Endothelial cell of umbilical vein (primary cell): ENCODE results near the gene POLR1B. TPM values are rescaled to one million over a fixed set of nuclear protein-coding genes. Genes with fewer than 3 reads are reported as not detected.
"Not testable (repeated sequence)": the region's sequence is repeated elsewhere in the genome, so short reads cannot be mapped to it uniquely, and the experiment has no call there.

Experiments
- BruUV-seq: library from RNA; stranded (reverse); fragments of 400-500 nt; replicated peaks from 2 replicates; lab custom pipeline; 2021; lab: Mats Ljungman, UMichigan
- CTCF ChIA-PET: fragments of 300-600, 350-600 bp; sonication (Branson Sonifier 250); formaldehyde crosslinking; loops from one replicate; lab custom pipeline; 2021; ENCODE audit warnings: antibody characterized with exemption, inconsistent platforms; lab: Charles Lee
- POLR2A ChIA-PET: fragments of 300-600, 350-600 bp; sonication (Branson Sonifier 250); formaldehyde crosslinking; loops from one replicate; lab custom pipeline; 2021; ENCODE audit warnings: antibody characterized with exemption, inconsistent platforms; lab: Charles Lee
- DNase-seq: peaks from one replicate; pipeline ENCODE4 v3.0.0-alpha.2; 2011; ENCODE audit warnings: low read depth, low spot score
- FAIRE-seq: peaks from 2 replicates; lab custom pipeline; 2011; peaks lifted over from hg19 to GRCh38; lab: Jason Lieb, UNC
- H2AFZ ChIP-seq: 2 replicates; pipeline ENCODE4 v1.6.0; 2012; ENCODE audit warnings: low read depth, low read length, control low read depth, inconsistent platforms
- H3K27ac ChIP-seq: 2 replicates; pipeline ENCODE4 v1.5.1; 2011; ENCODE audit warnings: low read depth, mild to moderate bottlenecking, control low read depth, low read length, moderate library complexity; ENCODE audit not compliant: insufficient read depth
- H3K27me3 ChIP-seq, 2 experiments: 2 replicates each; pipeline versions ENCODE4 v1.6.0 to v1.6.1; 2011; ENCODE audit warnings: low read length in 2 of 2, mixed read lengths in 1 of 2; ENCODE audit not compliant: control insufficient read depth in 2 of 2, insufficient read depth in 2 of 2
- H3K36me3 ChIP-seq, 2 experiments: 2 replicates in 1 of 2; 3 replicates in 1 of 2; pipeline ENCODE4 v1.5.1; 2011; ENCODE audit warnings: low read length in 2 of 2, mild to moderate bottlenecking in 1 of 2, moderate library complexity in 1 of 2; ENCODE audit not compliant: control insufficient read depth in 2 of 2, insufficient read depth in 2 of 2; ENCODE audit errors: extremely low read depth in 1 of 2
- H3K4me1 ChIP-seq: 3 replicates; pipeline ENCODE4 v1.5.1; 2011; ENCODE audit warnings: mild to moderate bottlenecking, low read length; ENCODE audit not compliant: control insufficient read depth, insufficient read depth; ENCODE audit errors: extremely low read depth
- H3K4me2 ChIP-seq: 2 replicates; pipeline ENCODE4 v1.6.1; 2011; ENCODE audit warnings: low read length, control low read depth, mixed read lengths; ENCODE audit not compliant: insufficient read depth
- H3K4me3 ChIP-seq, 3 experiments: fragments of 200-600 bp in 1 of 3; sonication (generic), shearing (Covaris generic) in 1 of 3; replicated peaks in 1 of 3; 2 replicates each; pipeline ENCODE4 v1.5.1; 2011 to 2016; ENCODE audit warnings: control low read depth in 3 of 3, low read length in 3 of 3, mild to moderate bottlenecking in 2 of 3, inconsistent platforms in 1 of 3, low read depth in 1 of 3, moderate library complexity in 1 of 3; ENCODE audit not compliant: insufficient read depth in 1 of 3
- H3K79me2 ChIP-seq: 2 replicates; pipeline ENCODE4 v1.6.0; 2012; ENCODE audit warnings: low read length, inconsistent platforms; ENCODE audit not compliant: control insufficient read depth, insufficient read depth
- H3K9ac ChIP-seq: replicated peaks from 2 replicates; pipeline ENCODE3; 2011; ENCODE audit warnings: low read length, control low read depth; ENCODE audit not compliant: insufficient read depth; ENCODE audit errors: extremely low read depth
- H3K9me1 ChIP-seq: replicated peaks from 3 replicates; pipeline ENCODE4 v1.6.0; 2011; ENCODE audit warnings: mild to moderate bottlenecking, low read length; ENCODE audit not compliant: control insufficient read depth, insufficient read depth; ENCODE audit errors: extremely low read depth
- H3K9me3 ChIP-seq: replicated peaks from 2 replicates; pipeline ENCODE4 v1.5.1; 2012; ENCODE audit warnings: low read length, inconsistent platforms; ENCODE audit not compliant: control insufficient read depth, insufficient read depth
- H4K20me1 ChIP-seq: replicated peaks from 2 replicates; pipeline ENCODE3; 2011; ENCODE audit warnings: mild to moderate bottlenecking, low read length; ENCODE audit not compliant: control insufficient read depth, insufficient read depth; ENCODE audit errors: extremely low read depth
- CTCF ChIP-seq, 2 donors: IDR thresholded peaks; 1 replicate in 1 of 2; 2 replicates in 1 of 2; pipeline ENCODE4 v1.5.1; 2011; ENCODE audit warnings: low read length in 2 of 2, mild to moderate bottlenecking in 2 of 2, moderate library complexity in 2 of 2, control low read depth in 1 of 2, inconsistent platforms in 1 of 2, low read depth in 1 of 2; ENCODE audit not compliant: insufficient read depth in 1 of 2; ENCODE audit errors: extremely low read depth in 1 of 2
- EZH2 ChIP-seq: IDR thresholded peaks from 2 replicates; pipeline ENCODE4 v1.6.1; 2012; ENCODE audit warnings: borderline replicate concordance, low read depth, mild to moderate bottlenecking, moderate library complexity, low read length, inconsistent platforms; ENCODE audit not compliant: severe bottlenecking
- FOS ChIP-seq: IDR thresholded peaks from 2 replicates; pipeline ENCODE4 v1.6.1; 2011; ENCODE audit warnings: mild to moderate bottlenecking, low read length, moderate library complexity, borderline replicate concordance; ENCODE audit not compliant: insufficient read depth
- GATA2 ChIP-seq: IDR thresholded peaks from 2 replicates; pipeline ENCODE4 v1.7.0; 2011; ENCODE audit warnings: low read depth, mild to moderate bottlenecking, moderate library complexity, mixed read lengths, low read length; ENCODE audit not compliant: insufficient read length, insufficient read depth
- MAX ChIP-seq: IDR thresholded peaks from 2 replicates; pipeline ENCODE4 v1.6.1; 2011; ENCODE audit not compliant: insufficient read depth, insufficient read length
- MYC ChIP-seq: IDR thresholded peaks from one replicate; pipeline ENCODE4 v1.6.1; 2011; ENCODE audit warnings: mild to moderate bottlenecking, low read depth, low read length
- POLR2AphosphoS5 ChIP-seq: IDR thresholded peaks from 2 replicates; pipeline ENCODE4 v1.6.1; 2012; ENCODE audit warnings: low read depth, mild to moderate bottlenecking, control low read depth, low read length, moderate library complexity; ENCODE audit not compliant: insufficient read depth
- dilution Hi-C: fragments of 300-500 bp; cut with MboI; formaldehyde crosslinking; loops from one replicate; pipeline ENCODE4 v1.15.0; 2019; ENCODE audit warnings: low sequenced_read_pairs; ENCODE audit not compliant: extremely low pct_ligation_motif_present
- intact Hi-C: fragments of 100-400 bp; cut with micrococcal nuclease; formaldehyde crosslinking; loops from one replicate; pipeline ENCODE4 v1.10.0; 2022
- polyA plus RNA-seq, 4 experiments: library from polyadenylated mRNA; depleted of rRNA in 3 of 4; stranded (reverse) in 3 of 4; unstranded in 1 of 4; fragments of >200 nt; gene quantifications; 2 replicates each; pipeline versions ENCODE4 v1.2.1 to v1.2.3, GENCODE V29; 2011 to 2012; ENCODE audit warnings: missing spikeins in 1 of 4
- total RNA-seq: library from RNA; stranded (reverse); gene quantifications from 2 replicates; pipeline ENCODE4 v1.2.3, GENCODE V29; 2021

Gene POLR1B
- total and polyA plus RNA-seq, 2 donors (not counting 3 experiments of a cell fraction or from before 2014, with no cell fraction given) = 12.2 to 28.9 TPM

DNA sequence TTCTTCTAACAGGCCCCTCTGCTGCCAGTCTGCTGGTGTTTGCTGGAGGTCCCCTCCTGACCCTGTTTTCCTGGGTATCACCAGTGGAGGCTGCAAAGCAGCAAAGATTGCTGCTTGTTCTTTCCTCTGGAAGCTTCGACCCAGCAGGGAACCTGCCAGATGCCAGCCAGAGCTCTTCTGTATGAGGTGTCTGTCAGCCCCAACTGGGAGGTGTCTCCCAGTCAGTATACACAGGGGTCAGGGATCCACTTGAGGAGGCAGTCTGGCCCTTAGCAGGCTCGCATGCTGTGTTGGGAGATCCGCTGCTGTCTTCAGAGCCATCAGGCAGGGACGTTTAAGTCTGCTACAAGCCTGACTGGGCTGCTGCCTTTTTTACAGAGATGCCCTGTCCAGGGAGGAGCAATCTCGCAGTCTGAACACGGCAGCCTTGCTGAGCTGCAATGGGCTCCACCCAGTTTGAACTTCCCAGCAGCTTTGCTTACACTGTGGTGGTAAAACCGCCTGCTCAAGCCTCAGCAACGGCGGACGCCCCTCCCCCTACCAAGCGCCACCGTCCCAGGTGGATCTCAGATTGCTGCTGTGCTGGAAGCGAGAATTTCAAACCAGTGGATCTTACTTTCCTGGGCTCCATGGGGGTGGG lies 72.1 kb downstream of the POLR1B start:
- H3K9ac ChIP-seq = no peak overlapping the region
- no peaks in the 10 kb centered on the region for H4K20me1 ChIP-seq
- H3K9me1 ChIP-seq = no peaks in the 10 kb centered on the region
- DNase-seq = no peak
- H3K4me2 ChIP-seq = no peak overlapping the region
- ChIA-PET POLR2A (no interaction called here), CTCF (no interaction called here)
- TF ChIP-seq MYC (no peak), POLR2AphosphoS5 (no peak), EZH2 (no peak), GATA2 (no peak), MAX (no peak)
- no peaks in the 10 kb centered on the region for H3K9me3 ChIP-seq
- intact Hi-C loops (no loop called here), dilution Hi-C loops (no loop called here)
- H3K36me3 ChIP-seq = no peaks in the 10 kb centered on the region
- H3K4me1 ChIP-seq = no peaks in the 10 kb centered on the region
- H3K79me2 ChIP-seq = no peaks in the 10 kb centered on the region
- H3K27me3 ChIP-seq = peaks cover 2 to 8% of the 10 kb centered on the region in 2 experiments
- H3K27ac ChIP-seq = no peak overlapping the region
- BruUV-seq = no TSS peak
- FAIRE-seq = no peak
- no peak overlapping the region for H3K4me3 ChIP-seq
- H2AFZ ChIP-seq = no peak overlapping the region

DNA sequence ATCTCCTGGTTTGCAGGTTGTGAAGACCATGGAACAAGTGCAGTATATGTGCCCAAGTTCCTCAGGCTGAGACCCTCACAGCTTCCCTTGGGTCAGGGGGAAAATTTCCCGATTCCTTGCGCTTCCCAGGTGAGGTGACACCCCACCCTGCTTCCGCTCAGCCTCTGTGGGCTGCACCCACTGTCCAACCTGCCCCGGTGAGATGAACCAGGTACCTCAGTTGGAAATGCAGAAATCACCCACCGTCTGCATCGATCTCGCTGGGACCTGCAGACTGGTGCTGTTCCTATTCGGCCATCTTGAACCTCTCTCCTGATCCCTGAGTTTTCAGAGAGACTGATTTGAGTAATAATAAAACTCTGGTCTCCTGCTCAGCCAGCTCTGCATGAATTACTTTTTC lies 72.8 kb downstream of the POLR1B start:
- Histone ChIP-seq H3K27me3 (peaks cover 2 to 8% of the 10 kb centered on the region in 2 experiments), H4K20me1 (no peaks in the 10 kb centered on the region), H3K4me3 (no peak overlapping the region), H3K79me2 (no peaks in the 10 kb centered on the region), H3K27ac (no peak overlapping the region), H3K4me1 (no peaks in the 10 kb centered on the region), H3K4me2 (no peak overlapping the region), H3K9ac (no peak overlapping the region), H3K36me3 (no peaks in the 10 kb centered on the region), H2AFZ (no peak overlapping the region), H3K9me3 (no peaks in the 10 kb centered on the region), H3K9me1 (no peaks in the 10 kb centered on the region)
- TF ChIP-seq FOS (no peak), CTCF (IDR thresholded peaks at IDR 0.05; ENCODE audit: extremely low read depth in 1 of 2, insufficient read depth in 1 of 2, low read depth in 1 of 2, low read length in 2 of 2) (no peak), EZH2 (no peak)
- intact Hi-C loops = no loop called here
- DNase-seq (no peak), FAIRE-seq (no peak)
- CTCF ChIA-PET = no interaction called here
- POLR2A ChIA-PET = no interaction called here
- no TSS peak for BruUV-seq
- dilution Hi-C loops = no loop called here

GRCh38 chr2:112615798-112616197 lies 73.5 kb downstream of the POLR1B start:
- H3K27me3 ChIP-seq, FAIRE-seq, H3K36me3 ChIP-seq, DNase-seq, H3K4me3 ChIP-seq, dilution Hi-C loops, H3K79me2 ChIP-seq, H3K27ac ChIP-seq, H3K9me1 ChIP-seq, H2AFZ ChIP-seq, H3K9ac ChIP-seq, POLR2A ChIA-PET, H3K4me2 ChIP-seq, H4K20me1 ChIP-seq, intact Hi-C loops, H3K4me1 ChIP-seq, H3K9me3 ChIP-seq, CTCF ChIA-PET, BruUV-seq: not testable (repeated sequence)
